Metanephros (tissue), 1 donor: Measurements from ENCODE around the gene CASP14. TPM values are rescaled to one million over a fixed set of nuclear protein-coding genes. Genes with fewer than 3 reads are reported as not detected.

Source experiments
- total RNA-seq: library from RNA; depleted of rRNA; stranded (reverse); fragments of >200 nt; gene quantifications from one replicate; pipeline ENCODE4 v1.2.3, GENCODE V29; 2014

CASP14 gene
- total RNA-seq = 0.12 TPM

GRCh38 chr19:15048885-15049541, at the start of gene CASP14:
Gene CASP14, plus strand, starts transcription at chr19:15049480. Its CDS starts 2,772 bp downstream, at chr19:15052252.

GRCh38 chr19:15081911-15082310, 32.6 kb downstream of the CASP14 start, which contains the start of gene OR1I1:
Gene OR1I1, plus strand, starts transcription at chr19:15082211. Its CDS starts 4,855 bp downstream, at chr19:15087066.

GRCh38 chr19:15107061-15108010, 58.1 kb downstream of the CASP14 start, which contains the start of gene SYDE1:
Gene SYDE1, plus strand, starts transcription at chr19:15107401. Its CDS starts 33 bp downstream, at chr19:15107434.

Other genes with a start within 250 kb of the CASP14 start
- not detected for gene OR7A5, start 214.3 kb upstream of the CASP14 start, total RNA-seq
- under 0.01 TPM for gene OR7C1, start 214.3 kb upstream of the CASP14 start, total RNA-seq
- not detected for gene OR7A10, start 200.6 kb upstream of the CASP14 start, total RNA-seq
- gene OR7A17, start 163.3 kb upstream of the CASP14 start, total RNA-seq = not detected
- not detected for gene OR7C2, start 108.0 kb upstream of the CASP14 start, total RNA-seq
- 0.47 TPM for gene SLC1A6, start 69.6 kb upstream of the CASP14 start, total RNA-seq
- not detected for gene OR1I1, start 32.7 kb downstream of the CASP14 start, total RNA-seq
- 26.7 TPM for gene SYDE1, start 57.9 kb downstream of the CASP14 start, total RNA-seq
- gene NOTCH3, start 151.5 kb downstream of the CASP14 start, total RNA-seq = 156 TPM
- gene EPHX3, start 183.0 kb downstream of the CASP14 start, total RNA-seq = 3.0 TPM